IPS DF 6.9 (cell line): ENCODE results near the gene YTHDF1.

ENCODE experiments used
- DNase-seq: peaks from one replicate; pipeline ENCODE4 v3.0.0-alpha.2; 2013; ENCODE audit warnings: low read depth, low spot score
- H3K27ac ChIP-seq: one replicate; pipeline ENCODE4 v1.5.1; 2013; ENCODE audit warnings: low read length, control low read depth
- H3K27me3 ChIP-seq: 2 replicates; pipeline ENCODE4 v1.6.1; 2013; ENCODE audit warnings: mild to moderate bottlenecking, low read length; ENCODE audit not compliant: control insufficient read depth, insufficient read depth
- H3K36me3 ChIP-seq: 2 replicates; pipeline ENCODE4 v1.6.1; 2013; ENCODE audit warnings: low read length; ENCODE audit not compliant: control insufficient read depth, insufficient read depth
- H3K4me1 ChIP-seq: 2 replicates; pipeline ENCODE4 v1.6.1; 2013; ENCODE audit warnings: low read length; ENCODE audit not compliant: control insufficient read depth, insufficient read depth
- H3K4me3 ChIP-seq: 2 replicates; pipeline ENCODE4 v1.5.1; 2013; ENCODE audit warnings: mild to moderate bottlenecking, low read length
- H3K9me3 ChIP-seq: 2 replicates; pipeline ENCODE4 v1.6.1; 2013; ENCODE audit warnings: low read length, inconsistent platforms; ENCODE audit not compliant: control insufficient read depth, insufficient read depth
- WGBS: extraction: QIAGEN DNeasy Blood & Tissue Kit; methylation state at CpG from one replicate; pipeline ENCODE4 v1.1.7; 2013; ENCODE audit warnings: mixed read lengths, missing lambda C conversion rate; ENCODE audit not compliant: insufficient read length, insufficient coverage; 5-methylcytosine and 5-hydroxymethylcytosine counted together

Gene YTHDF1

GRCh38 chr20:63192721-63193120, 23.2 kb downstream of the YTHDF1 start:
- H3K27ac ChIP-seq = no peak overlapping the region
- no peaks in the 10 kb centered on the region for H3K9me3 ChIP-seq
- no peaks in the 10 kb centered on the region for H3K27me3 ChIP-seq
- H3K4me1 ChIP-seq = no peaks in the 10 kb centered on the region; the same call in 1 of the 2 replicates
- no peak for DNase-seq
- H3K4me3 ChIP-seq = no peak overlapping the region
- peaks cover 7% of the 10 kb centered on the region; the same call in 1 of the 2 replicates for H3K36me3 ChIP-seq
- WGBS = no CpG with 5 or more reads among the region's 21 CpGs

- no CpG with 5 or more reads among the region's 14 CpGs for WGBS
- Histone ChIP-seq H3K27ac (no peak overlapping the region), H3K4me3 (no peak overlapping the region), H3K9me3 (no peaks in the 10 kb centered on the region), H3K36me3 (peaks cover 3% of the 10 kb centered on the region; the same call in 1 of the 2 replicates), H3K27me3 (no peaks in the 10 kb centered on the region), H3K4me1 (no peaks in the 10 kb centered on the region; the same call in 1 of the 2 replicates)
- no peak for DNase-seq
These were observed 24.5 kb downstream of the YTHDF1 start for GRCh38 chr20:63191400-63191799.

GRCh38 chr20:63190828-63191227, 25.1 kb downstream of the YTHDF1 start:
- Histone ChIP-seq H3K9me3 (no peaks in the 10 kb centered on the region), H3K4me3 (no peak overlapping the region), H3K4me1 (no peaks in the 10 kb centered on the region; the same call in 1 of the 2 replicates), H3K27me3 (no peaks in the 10 kb centered on the region), H3K27ac (no peak overlapping the region), H3K36me3 (peaks cover 3% of the 10 kb centered on the region; the same call in 1 of the 2 replicates)
- WGBS = no CpG with 5 or more reads among the region's 20 CpGs
- DNase-seq = no peak

- DNase-seq = no peak
- H3K27me3 ChIP-seq = no peaks in the 10 kb centered on the region
- H3K9me3 ChIP-seq = no peaks in the 10 kb centered on the region
- no peaks in the 10 kb centered on the region; the same call in 1 of the 2 replicates for H3K4me1 ChIP-seq
- H3K27ac ChIP-seq = no peak overlapping the region
- no peak overlapping the region for H3K4me3 ChIP-seq
- no peaks in the 10 kb centered on the region for H3K36me3 ChIP-seq
- no CpG with 5 or more reads among the region's 17 CpGs for WGBS
These were observed 25.9 kb downstream of the YTHDF1 start for GRCh38 chr20:63189846-63190559.

GRCh38 chr20:63189322-63189642, 26.6 kb downstream of the YTHDF1 start:
- Histone ChIP-seq H3K4me3 (no peak overlapping the region), H3K27ac (no peak overlapping the region), H3K27me3 (no peaks in the 10 kb centered on the region), H3K4me1 (no peaks in the 10 kb centered on the region; the same call in 1 of the 2 replicates), H3K36me3 (no peaks in the 10 kb centered on the region), H3K9me3 (no peaks in the 10 kb centered on the region)
- no CpG with 5 or more reads among the region's 5 CpGs for WGBS
- no peak for DNase-seq

GRCh38 chr20:63188641-63189321, 27.1 kb downstream of the YTHDF1 start:
- Histone ChIP-seq H3K36me3 (no peaks in the 10 kb centered on the region), H3K4me3 (no peak overlapping the region), H3K27me3 (no peaks in the 10 kb centered on the region), H3K9me3 (no peaks in the 10 kb centered on the region), H3K27ac (no peak overlapping the region), H3K4me1 (no peaks in the 10 kb centered on the region; the same call in 1 of the 2 replicates)
- no peak for DNase-seq
- WGBS = no CpG with 5 or more reads among the region's 15 CpGs

- Histone ChIP-seq H3K4me1 (0 out of 2 replicates have a peak, but pooled peaks cover 1% of the 10 kb centered on the region), H3K4me3 (no peak overlapping the region), H3K9me3 (no peaks in the 10 kb centered on the region), H3K27ac (no peak overlapping the region), H3K27me3 (no peaks in the 10 kb centered on the region), H3K36me3 (no peaks in the 10 kb centered on the region)
- DNase-seq = no peak
- whole genome bisulfite sequencing = no CpG with 5 or more reads among the region's 13 CpGs
These were observed 27.8 kb downstream of the YTHDF1 start for GRCh38 chr20:63188159-63188442.

GRCh38 chr20:63187338-63188158, 28.4 kb downstream of the YTHDF1 start:
- no peaks in the 10 kb centered on the region for H3K27me3 ChIP-seq
- H3K4me3 ChIP-seq = no peak overlapping the region
- H3K36me3 ChIP-seq = no peaks in the 10 kb centered on the region
- no CpG with 5 or more reads among the region's 7 CpGs for WGBS
- no peak overlapping the region for H3K27ac ChIP-seq
- DNase-seq = no peak
- H3K4me1 ChIP-seq = 0 out of 2 replicates have a peak, but pooled peaks cover 1% of the 10 kb centered on the region
- no peaks in the 10 kb centered on the region for H3K9me3 ChIP-seq

GRCh38 chr20:63186528-63187316, 29.2 kb downstream of the YTHDF1 start:
- WGBS = no CpG with 5 or more reads among the region's 8 CpGs
- H3K9me3 ChIP-seq = no peaks in the 10 kb centered on the region
- no peaks in the 10 kb centered on the region for H3K27me3 ChIP-seq
- H3K4me1 ChIP-seq = 0 out of 2 replicates have a peak, but pooled peaks cover 1% of the 10 kb centered on the region
- H3K27ac ChIP-seq = no peak overlapping the region
- DNase-seq = no peak
- no peak overlapping the region for H3K4me3 ChIP-seq
- H3K36me3 ChIP-seq = no peaks in the 10 kb centered on the region

- Histone ChIP-seq H3K27ac (no peak overlapping the region), H3K4me1 (0 out of 2 replicates have a peak, but pooled peaks cover 1% of the 10 kb centered on the region), H3K4me3 (no peak overlapping the region), H3K9me3 (no peaks in the 10 kb centered on the region), H3K36me3 (no peaks in the 10 kb centered on the region), H3K27me3 (no peaks in the 10 kb centered on the region)
- no CpG with 5 or more reads among the region's 8 CpGs for WGBS
- no peak for DNase-seq
These were observed 29.8 kb downstream of the YTHDF1 start for GRCh38 chr20:63186084-63186483.
